ENCODE results near the gene TMC7. TPM values are rescaled to one million over a fixed set of nuclear protein-coding genes. Genes with fewer than 3 reads are reported as not detected.

Gene TMC7
- total RNA-seq, 1 donor from 2014 or later: 3.9 TPM

DNA sequence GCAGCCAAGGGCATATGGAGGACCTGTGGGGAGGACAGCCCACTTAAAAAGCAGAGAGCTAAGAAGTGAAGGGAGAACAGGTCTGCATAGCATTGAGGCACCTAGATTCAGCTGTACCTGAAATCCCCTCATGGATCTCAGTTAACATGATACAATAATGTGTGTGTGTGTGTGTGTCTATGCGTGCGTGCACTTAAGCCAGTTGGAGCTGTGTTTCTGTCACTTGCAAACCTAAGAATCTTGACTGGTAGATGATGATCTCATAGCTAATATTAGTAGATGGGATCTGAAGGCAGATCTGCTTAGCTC lies 128.3 kb downstream of the TMC7 start:
- peak; percentile 28 for DNase-seq (ENCODE audit: low read depth)

Other genes starting within 250 kb of the TMC7 start
- gene RPS15A, start 193.6 kb upstream of the TMC7 start, total RNA-seq: 1,462 and 1,617 TPM in 2 replicates
- 94.5 and 101 TPM in 2 replicates for gene ARL6IP1, start 182.4 kb upstream of the TMC7 start, total RNA-seq
- 24.8 and 30.7 TPM in 2 replicates for gene SMG1, start 57.5 kb upstream of the TMC7 start, total RNA-seq
- 17.4 and 17.8 TPM in 2 replicates for gene COQ7, start 83.7 kb downstream of the TMC7 start, total RNA-seq
- gene ITPRIPL2, start 130.0 kb downstream of the TMC7 start, total RNA-seq: 26.1 and 26.6 TPM in 2 replicates
- 0.19 and 0.36 TPM in 2 replicates for gene SYT17, start 184.3 kb downstream of the TMC7 start, total RNA-seq

All from myocyte (in vitro differentiated cells).